HG03108 (cell line): Measurements from ENCODE around the gene SOWAHA.
"Not testable (repeated sequence)": the region's sequence is repeated elsewhere in the genome, so short reads cannot be mapped to it uniquely, and the experiment has no call there.

Experiments
- ATAC-seq: cut with Tn5 transposase; IDR thresholded peaks from one replicate; pipeline ENCODE4 v1.9.1; 2021; ENCODE audit warnings: moderate library complexity; ENCODE audit not compliant: unreplicated experiment

Gene SOWAHA

DNA sequence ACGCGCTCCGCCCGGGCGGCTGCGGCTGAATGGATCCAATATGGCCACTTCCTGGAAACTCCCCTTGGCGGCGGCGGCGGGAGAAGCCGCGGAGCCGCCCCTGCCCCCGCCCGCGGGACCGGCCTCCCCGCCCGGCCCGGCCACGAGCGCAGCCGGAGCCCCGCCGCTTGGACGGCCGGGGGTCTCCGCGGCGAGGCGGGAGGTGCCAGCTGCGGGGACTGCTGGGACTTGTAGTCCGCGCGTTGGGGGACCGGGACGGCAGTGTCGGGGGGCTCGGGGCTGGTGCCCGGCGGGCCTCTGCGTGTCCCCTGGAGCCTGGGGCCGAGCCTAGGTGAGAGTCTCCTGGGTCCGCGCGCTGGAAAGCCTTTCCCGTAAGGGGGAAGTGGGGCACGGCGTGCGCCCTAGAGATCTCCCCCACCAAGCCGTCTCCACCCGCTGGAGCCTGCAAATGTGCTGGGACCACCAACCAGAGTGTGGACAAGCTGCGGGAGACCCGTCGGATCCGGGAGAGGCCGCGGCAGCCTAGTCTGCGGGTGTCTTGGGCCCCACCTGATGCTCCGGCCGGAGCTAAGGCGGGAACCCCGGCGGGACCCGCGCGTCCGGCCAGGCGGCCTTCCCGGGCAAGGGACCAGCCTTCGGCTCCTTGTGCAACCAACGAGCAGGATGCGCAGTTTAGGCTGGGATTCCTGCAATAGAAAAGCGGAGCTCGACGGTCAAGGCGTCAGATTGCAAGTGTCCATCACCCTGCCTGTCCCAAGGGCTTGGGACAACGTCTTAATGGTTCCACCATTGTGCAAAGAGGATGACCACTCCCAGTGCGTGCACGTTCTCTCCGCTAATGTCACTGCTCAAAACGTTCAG is 35.7 kb upstream of the SOWAHA start, which contains the start of gene SEPTIN8:
SEPTIN8 (minus strand) TSS at position 31 of the 861 bp plus-strand sequence. CDS start 102 bp downstream, outside the sequence.
- ATAC-seq: peak; percentile 55

DNA sequence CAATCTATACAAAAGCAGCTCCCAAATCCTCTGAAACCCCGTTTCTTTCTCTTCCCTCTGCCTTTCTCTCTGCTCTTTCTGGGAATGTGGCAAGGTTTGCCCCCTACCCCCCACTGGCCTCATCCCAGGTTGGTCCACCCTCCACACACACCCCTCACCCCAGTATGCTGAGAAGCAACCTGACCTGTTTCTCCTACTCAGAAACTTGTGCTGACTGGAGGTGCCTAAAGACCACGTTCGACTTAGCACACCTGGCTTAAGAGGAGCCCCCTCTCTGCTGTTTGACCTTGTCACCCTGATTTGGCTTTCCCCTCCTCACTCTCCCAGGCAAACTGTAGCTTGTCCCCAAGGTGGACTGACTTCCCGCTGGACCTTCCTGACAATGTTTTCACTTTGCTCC is 35.0 kb upstream of the SOWAHA start:
- ATAC-seq: no peak

DNA sequence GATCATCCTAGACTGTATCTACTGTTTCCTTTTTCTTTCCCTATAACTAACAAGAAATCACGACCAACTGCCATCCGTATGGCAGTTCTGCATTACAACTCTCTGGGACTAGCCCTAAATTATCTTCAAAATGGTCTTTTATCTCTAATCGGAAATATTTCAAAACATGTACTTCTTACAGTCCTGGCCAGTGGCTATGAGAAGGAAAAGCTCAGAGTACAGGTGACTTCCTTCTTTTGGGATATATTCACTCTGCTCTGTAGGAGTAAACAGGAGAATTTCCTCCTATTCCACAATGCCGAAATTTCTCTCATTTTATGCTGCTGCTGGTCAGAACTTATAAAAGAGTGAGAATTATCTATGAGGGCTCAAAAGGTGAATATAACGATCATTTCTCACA is 34.2 kb upstream of the SOWAHA start:
- no peak for ATAC-seq

DNA sequence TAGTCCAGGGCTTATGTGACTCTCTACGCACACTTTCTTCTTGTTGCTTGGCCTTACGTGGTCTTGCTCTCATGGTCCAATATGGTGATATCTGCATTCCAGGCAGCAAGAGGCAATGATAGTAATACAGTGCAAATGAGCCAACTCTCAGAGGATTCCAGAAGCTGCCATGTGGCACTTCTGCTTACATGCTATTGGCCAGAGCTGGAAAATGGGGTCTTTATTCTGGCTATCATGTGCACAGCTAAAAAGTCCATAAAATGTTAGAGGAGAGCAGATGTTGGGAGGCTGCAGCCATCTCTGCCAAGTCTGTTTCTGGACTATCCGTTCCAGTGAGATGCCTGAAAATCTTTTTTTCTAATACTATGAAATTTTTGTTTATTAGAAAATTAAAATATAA is 33.1 kb upstream of the SOWAHA start:
- ATAC-seq: no peak

DNA sequence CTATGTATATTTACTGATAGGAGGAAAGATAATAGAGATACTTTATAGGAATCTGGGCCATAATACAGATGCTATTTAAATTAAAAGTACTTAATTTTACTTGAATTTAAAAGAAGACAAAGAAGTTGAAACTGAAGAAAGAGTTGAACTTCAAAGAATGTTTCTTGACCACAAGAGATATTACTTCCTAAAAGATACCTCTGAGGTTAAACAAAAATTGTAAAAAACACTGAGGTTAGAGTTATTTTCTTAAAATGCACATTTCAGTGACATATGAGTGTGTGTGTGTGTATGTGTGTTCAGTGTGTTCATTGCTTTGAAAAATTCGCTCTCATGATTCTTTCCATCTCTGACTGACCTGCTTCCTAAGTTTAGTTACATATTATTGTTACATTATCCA is 32.5 kb upstream of the SOWAHA start:
- no peak for ATAC-seq

DNA sequence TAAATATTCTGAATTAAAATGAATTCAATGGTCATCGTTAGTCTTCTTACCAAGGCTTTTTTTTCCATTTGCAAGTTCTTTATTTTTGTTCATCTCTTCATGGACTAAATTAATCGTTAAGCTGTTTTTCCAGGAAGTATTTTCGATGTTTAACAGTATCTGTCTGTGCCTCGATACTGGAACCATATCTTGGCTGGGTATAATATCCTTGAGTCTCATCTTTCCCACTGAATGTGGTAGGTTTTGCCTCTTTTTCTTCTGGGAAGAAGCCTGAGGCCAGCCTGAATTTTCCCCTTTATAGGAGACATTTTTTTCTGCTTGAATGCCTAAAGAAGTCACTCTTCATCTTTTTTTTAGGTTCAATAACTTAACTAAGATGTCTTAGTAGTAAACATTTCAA is 32.1 kb upstream of the SOWAHA start:
- no peak for ATAC-seq

DNA sequence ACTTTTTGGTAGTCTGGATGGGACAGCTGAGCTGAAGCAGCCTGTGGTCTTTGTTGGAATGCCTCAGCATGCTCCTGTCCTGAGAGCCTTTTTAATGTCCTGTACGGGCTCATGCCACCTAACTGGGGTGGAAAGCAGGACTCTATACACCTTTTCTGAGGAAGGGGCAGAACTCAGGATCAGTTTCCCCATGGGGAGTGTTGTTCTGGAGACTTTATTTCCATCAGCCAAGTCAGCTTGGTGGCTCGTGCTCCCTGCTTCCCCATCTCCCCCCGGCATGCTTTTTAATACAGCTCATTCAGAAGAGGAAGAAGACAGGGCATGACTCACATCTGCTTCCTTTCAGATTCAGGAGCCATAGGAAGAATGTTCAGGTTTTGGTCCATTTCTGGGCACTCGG is 31.0 kb upstream of the SOWAHA start:
- no peak for ATAC-seq

DNA sequence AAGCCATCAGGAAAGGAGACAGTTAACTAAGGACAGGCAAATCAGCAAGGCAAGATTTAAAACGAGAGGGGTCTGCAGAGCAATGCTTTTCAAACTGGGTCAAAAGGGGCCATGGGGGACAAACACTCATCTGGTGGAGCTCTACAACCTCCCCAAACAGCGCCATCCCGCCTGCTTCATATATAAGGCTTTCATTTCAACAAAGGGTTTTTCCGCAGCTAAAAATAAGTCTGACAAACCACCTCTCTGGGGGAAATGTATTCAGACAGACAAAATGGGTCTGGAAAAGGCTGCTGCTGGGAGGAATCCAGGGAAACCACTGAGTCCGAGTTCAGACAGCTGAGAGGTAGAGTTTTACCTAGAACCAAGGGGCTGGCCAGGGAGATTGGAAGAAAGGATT is 27.7 kb upstream of the SOWAHA start:
- ATAC-seq: no peak

DNA sequence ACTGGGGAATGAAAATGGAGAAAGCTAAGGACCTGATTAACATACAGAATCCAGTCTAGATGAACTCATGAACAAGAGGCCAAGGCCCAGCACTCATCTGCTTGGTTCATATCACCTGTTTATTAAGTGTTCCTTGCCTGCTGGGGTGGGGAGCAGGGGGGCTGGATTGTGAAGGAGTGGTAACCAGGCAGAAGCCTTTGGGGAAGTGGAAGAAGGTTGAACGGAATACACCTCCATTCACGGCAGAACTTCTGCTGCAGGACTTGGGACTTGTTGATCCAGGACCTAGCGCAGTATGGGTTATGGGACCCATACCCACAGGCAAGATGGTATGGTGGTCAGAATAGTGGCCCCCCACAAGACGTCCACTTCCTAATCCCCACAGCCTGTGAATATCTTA is 27.2 kb upstream of the SOWAHA start:
- no peak for ATAC-seq

DNA sequence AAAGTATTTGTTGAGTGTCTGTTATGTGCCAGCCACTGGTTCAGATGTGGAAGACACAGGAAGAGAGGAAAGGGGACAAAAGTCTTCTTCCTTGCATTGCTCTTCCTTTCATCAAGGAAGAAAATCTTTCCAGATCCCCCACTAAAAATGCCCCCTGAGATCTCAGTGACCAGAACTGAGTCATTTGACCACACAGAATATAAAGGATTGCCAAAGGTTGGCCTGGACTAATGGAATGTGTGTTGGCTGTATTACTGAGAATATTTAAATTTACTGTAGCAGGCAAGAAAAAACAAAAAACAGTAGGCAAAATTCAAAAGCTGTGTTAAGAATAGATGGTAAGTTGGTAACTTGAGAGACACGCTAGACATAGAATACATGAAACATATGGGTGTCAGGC is 26.0 kb upstream of the SOWAHA start:
- ATAC-seq: no peak

DNA sequence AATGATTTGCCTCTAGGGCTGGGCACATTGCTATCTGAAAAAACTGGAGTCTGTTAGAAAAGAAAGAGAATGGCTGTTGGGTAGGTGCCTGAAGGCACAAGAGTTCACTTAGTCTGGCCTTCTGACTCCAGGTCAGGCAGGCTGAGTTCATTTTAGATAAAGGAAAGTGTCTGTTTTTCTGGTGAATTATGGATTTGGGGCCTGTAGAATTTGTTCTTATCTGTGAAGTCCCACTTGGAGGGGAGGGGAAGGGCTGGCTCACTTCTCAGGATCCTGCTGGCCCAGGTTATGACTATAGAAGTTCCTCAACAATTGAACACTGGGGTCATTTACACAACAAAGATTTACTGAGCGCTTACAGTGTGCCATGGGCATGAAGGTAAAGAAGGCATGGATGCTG is 24.6 kb upstream of the SOWAHA start:
- ATAC-seq: no peak

DNA sequence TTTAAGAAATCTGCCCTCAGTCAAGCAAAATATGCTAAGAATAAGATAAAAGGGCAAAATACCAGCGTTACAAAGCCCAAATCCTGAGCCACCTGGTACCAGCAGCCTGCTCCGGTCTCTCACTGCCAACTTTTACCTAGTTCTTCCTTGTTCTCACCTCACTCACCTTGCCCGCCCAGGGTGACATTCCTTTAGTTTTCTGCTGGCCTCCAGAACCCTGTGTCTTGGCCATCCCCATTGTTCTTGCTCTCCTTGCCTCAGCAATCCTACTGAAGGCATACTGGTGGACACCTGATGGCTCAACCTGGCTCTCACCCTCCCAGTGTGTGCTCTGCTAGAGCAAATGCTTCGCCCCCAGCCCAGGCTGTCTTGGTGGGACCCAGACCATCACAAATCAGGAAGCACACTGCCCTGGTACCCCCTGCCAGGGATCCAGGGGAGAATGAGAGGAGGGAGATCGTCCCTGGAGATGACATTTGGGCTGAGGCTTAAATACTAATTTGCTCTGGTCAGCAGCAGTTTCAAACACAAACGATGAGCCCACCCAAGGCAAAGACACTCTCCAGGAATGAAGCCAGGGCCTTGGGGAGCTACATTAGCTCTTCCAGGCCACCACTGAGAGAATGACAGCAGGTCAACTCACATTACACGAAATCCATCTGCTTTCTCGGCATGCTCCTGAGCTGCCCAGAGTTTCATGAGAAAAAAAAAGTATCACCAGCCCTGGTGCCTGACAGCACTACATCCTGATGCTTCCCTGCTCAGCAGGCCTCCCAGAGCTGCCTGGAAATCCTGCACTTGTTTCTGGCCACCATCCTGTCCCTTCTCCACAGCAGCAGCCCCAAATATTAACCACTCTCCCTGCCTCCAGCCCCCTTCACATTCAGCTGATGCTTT is 23.9 kb upstream of the SOWAHA start:
- ATAC-seq: no peak

DNA sequence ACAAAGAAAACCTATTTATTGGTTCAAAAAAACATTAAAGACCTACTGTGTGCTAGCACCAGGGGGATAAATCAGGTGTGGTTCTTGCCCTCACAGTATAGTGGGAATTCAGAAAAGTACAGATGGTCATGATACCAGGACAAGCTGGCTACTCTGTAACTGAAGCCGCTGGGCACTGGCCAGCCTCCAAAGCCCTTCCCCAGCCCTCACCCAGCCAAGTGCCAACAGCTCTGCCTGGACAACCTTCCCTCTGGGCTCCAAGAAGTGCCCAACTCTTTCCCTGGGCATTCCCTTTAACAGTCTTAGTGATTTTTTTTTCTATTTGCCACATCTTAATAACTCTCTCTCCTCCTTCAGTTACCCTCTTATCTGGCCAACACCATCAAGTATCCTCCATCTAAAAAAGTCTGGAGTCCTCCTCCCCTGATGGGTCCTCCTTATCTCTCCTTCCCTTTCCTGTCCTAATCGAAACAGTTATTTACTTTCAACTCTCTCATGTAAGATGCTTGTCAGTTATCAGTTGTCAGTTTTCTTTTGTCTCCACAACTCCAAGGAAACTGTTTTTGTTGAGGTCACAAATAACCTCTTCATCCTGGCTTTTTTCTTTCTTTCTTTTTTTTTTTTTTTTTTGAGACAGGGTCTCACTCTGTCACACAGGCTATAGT is 22.8 kb upstream of the SOWAHA start:
- no peak for ATAC-seq

DNA sequence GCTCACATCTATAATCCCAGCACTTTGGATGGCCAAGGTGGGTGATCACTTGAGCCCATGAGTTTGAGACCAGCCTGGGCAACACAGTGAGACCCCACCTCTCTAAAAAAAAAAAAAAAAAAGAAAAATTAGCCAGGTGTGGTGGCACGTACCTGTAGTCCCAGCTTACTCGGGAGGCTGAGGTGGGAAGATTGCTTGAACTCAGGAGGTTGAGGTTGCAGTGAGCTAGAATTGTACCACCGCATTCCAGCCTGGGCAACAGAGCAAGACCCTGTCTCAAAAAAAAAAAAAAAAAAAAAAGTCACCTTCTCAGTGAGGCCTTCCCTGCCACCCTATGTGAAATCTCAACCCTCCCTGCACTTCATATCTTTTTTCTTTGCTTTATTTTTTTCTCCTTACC is 22.1 kb upstream of the SOWAHA start:
- ATAC-seq: no peak

DNA sequence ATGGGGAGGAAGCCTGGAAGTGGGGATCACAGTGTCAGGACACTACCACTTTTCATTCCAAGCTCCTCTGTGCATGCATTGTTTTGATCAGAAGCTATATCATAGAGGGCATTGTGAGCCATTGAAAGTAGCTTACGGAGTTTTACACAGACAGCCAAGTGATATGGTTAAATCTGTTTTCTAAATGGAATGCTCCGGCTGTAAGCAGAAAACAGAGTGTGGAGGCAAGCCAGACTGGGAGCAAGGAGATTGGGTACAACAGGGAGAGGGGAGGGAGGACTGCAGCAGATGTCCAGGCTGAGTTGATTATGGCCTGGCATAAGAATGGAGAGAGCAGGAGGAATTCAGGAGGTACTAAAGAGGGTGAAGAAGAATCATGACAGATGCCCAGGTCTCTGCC is 15.5 kb upstream of the SOWAHA start:
- ATAC-seq: no peak

DNA sequence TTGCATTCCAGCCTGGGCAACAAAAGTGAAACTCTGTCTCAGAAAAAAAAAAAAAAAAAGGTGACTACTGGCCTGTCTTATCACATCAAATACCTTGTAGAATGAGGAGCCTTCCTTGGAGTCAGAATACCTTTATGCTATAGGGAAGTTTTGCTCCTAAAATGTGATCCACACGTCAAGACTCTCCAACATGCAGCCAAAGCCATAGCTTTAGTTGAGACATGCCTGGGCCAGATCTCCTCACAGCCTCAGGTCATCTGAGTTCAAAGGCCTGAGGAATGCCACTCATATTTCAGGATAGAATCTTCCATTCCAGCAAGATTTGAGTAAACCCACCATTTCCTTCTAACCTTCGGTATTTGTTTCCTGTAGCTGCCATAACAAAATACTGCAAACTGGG is 13.7 kb upstream of the SOWAHA start:
- no peak for ATAC-seq

DNA sequence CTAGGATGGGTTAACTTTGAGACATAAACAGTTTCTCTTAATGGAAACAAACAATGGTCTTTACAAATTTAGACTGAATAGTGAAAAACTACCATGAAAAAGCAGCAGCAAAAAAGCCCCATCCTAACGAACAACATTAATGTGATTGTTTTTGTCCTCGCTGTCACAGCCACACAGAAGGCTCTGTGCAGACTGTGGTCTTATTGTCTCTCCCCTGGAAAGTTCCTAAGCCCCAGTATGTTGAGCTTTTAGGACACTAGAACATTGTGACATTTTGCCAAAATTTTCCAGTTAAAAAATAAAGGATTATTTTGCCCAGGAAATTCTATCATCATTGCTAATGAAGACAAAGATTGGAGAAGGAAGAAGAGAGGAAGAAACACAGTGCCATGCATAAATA is 12.6 kb upstream of the SOWAHA start:
- no peak for ATAC-seq

DNA sequence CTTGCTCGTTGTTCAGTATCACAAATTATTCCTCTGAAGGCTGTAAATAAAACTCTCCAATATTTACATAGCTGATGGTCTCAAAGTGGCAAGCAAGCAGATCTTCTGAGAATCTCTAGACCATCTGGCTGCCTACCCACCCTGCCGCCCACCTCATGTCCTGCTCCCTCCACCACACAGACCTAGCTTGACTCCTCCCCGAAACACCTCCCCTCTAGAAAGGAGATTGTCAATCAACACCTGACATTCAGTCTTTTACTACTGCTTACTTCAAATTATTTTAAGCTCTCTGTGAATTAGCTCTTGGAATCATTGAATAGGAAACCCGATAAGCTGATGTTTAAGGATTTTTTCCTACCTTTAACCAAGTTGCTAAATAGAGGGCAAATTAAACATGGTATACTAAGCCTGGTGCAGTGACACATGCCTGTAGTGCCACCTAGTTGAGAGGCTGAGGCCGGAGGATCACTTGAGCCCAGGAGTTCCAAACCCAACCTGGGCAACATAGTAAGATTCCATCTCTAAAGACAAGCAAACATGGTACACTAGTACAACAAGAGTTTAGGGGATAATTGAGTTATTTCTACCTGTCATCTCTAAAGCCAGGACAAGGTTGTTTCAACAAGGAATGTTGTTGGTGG is 10.9 kb upstream of the SOWAHA start:
- ATAC-seq: no peak

DNA sequence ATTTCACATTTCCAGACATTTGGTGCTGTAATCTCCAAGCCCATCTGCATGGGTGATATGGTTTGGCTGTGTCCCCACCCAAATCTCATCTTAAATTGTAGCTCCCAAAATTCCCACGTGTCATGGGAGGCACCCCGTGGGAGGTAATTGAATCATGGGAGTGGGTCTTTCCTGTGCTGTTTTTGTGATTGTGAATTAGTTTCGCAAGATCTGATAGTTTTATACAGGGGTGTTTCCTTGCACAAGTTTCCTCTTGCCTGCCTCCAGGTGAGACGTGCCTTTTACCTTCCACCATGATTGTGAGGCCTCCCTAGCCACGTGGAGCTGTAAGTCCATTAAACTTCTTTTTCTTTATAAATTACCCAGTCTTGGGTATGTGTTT is 10.4 kb upstream of the SOWAHA start:
- not testable (repeated sequence) for ATAC-seq

DNA sequence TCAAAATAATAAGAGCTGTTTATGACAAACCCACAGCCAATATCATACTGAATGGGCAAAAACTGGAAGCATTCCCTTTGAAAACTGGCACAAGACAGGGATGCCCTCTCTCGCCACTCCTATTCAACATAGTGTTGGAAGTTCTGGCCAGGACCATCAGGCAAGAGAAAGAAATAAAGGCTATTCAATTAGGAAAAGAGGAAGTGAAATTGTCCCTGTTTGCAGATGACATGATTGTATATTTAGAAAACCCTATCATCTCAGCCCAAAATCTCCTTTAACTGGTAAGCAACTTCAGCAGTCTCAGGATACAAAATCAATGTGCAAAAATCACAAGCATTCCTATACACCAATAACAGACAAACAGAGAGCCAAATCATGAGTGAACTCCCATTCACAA is 8.9 kb upstream of the SOWAHA start:
- not testable (repeated sequence) for ATAC-seq

DNA sequence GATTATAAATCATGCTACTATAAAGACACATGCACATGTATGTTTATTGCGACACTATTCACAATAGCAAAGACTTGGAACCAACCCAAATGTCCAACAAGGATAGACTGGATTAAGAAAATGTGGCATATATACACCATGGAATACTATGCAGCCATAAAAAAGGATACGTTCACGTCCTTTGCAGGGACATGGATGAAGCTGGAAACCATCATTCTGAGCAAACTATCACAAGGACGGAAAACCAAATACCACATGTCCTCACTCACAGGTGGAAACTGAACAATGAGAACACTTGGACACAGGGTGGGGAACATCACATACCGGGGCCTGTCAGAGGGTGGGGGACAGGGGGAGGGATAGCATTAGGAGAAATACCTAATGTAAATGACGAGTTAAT is 7.2 kb upstream of the SOWAHA start:
- ATAC-seq: not testable (repeated sequence)
